Chondrocyte (in vitro differentiated cells): ENCODE results near the gene KLHL28. TPM values are rescaled to one million over a fixed set of nuclear protein-coding genes. Genes with fewer than 3 reads are reported as not detected.

ENCODE experiments used
- DNase-seq: peaks from one replicate; pipeline ENCODE4 v3.0.0; 2021; ENCODE audit warnings: mixed read lengths, low spot score
- H3K27ac Mint-ChIP-seq: one replicate; pipeline ENCODE4 v1.8.0; 2021; ENCODE audit warnings: mild to moderate bottlenecking, moderate library complexity, mixed read lengths; ENCODE audit not compliant: unreplicated experiment
- H3K27me3 Mint-ChIP-seq: 2 replicates; pipeline ENCODE4 v1.8.0; 2021; ENCODE audit warnings: low read depth, mixed read lengths
- H3K36me3 Mint-ChIP-seq: 2 replicates; pipeline ENCODE4 v1.8.0; 2021; ENCODE audit warnings: low read depth, mixed read lengths
- H3K4me1 Mint-ChIP-seq: 2 replicates; pipeline ENCODE4 v1.8.0; 2021; ENCODE audit warnings: low read depth, mild to moderate bottlenecking, mixed read lengths
- H3K4me3 Mint-ChIP-seq: one replicate; pipeline ENCODE4 v1.8.0; 2021; ENCODE audit warnings: mild to moderate bottlenecking, moderate library complexity, mixed read lengths; ENCODE audit not compliant: unreplicated experiment
- H3K9me3 Mint-ChIP-seq: 2 replicates; pipeline ENCODE4 v1.8.0; 2021; ENCODE audit warnings: low read depth, mixed read lengths
- CTCF ChIP-seq: fragments of 200-600 bp; sonication (generic); IDR thresholded peaks from 2 replicates; pipeline ENCODE4 v1.5.0; 2021; ENCODE audit warnings: antibody characterized with exemption, mild to moderate bottlenecking, moderate library complexity
- long read RNA-seq: library from polyadenylated mRNA; stranded (forward); transcript quantifications from one replicate; pipeline ENCODE4 v2.0.0, GENCODE V29; 2021
- total RNA-seq: library from RNA; stranded (reverse); gene quantifications from 3 replicates; pipeline ENCODE4 v1.2.1, GENCODE V29; 2021

KLHL28 gene
- 20.5 to 24.2 TPM (median 23.2 TPM) in 3 replicates for total RNA-seq
- long read RNA-seq, full-length matches to known transcripts: 4 of 9 reads
- long read RNA-seq, partial matches to known transcripts: 1 of 9 reads
- long read RNA-seq, other reads (novel, unspliced or antisense): 4 of 9 reads

GRCh38 chr14:44961554-44962333 lies at the start of gene KLHL28, which contains the start of gene TOGARAM1:
Gene KLHL28 (minus strand): TSS chr14:44961947. CDS start chr14:44945928, 16,019 bp downstream.
Gene TOGARAM1 (plus strand): TSS chr14:44962190. CDS start chr14:44962422, 232 bp downstream.
- H3K4me1 Mint-ChIP-seq: peaks cover 49% of the 10 kb centered on the region
- no peak within 1 kb of the TSS for H3K4me3 Mint-ChIP-seq
- H3K36me3 Mint-ChIP-seq: no peaks in the 10 kb centered on the region
- H3K27ac Mint-ChIP-seq: no peak within 1 kb of the TSS
- no peaks in the 10 kb centered on the region for H3K27me3 Mint-ChIP-seq
- H3K9me3 Mint-ChIP-seq: no peaks in the 10 kb centered on the region
- TF ChIP-seq CTCF: no peak
- peak; percentile 95 for DNase-seq

- TF ChIP-seq CTCF: no peak
- H3K27ac Mint-ChIP-seq: no peak overlapping the region
- H3K9me3 Mint-ChIP-seq: no peaks in the 10 kb centered on the region
- no peaks in the 10 kb centered on the region for H3K27me3 Mint-ChIP-seq
- H3K36me3 Mint-ChIP-seq: peaks cover 21% of the 10 kb centered on the region
- no peaks in the 10 kb centered on the region for H3K4me1 Mint-ChIP-seq
- no peak overlapping the region for H3K4me3 Mint-ChIP-seq
- DNase-seq: no peak
These were observed 42.2 kb upstream of the KLHL28 start for GRCh38 chr14:45003924-45004323.

- peaks cover 4% of the 10 kb centered on the region for H3K4me1 Mint-ChIP-seq
- TF ChIP-seq CTCF: no peak
- H3K27ac Mint-ChIP-seq: peak overlapping the region; percentile 38
- no peaks in the 10 kb centered on the region for H3K9me3 Mint-ChIP-seq
- H3K4me3 Mint-ChIP-seq: no peak overlapping the region
- no peak for DNase-seq
- H3K36me3 Mint-ChIP-seq: peaks cover 17% of the 10 kb centered on the region
- no peaks in the 10 kb centered on the region for H3K27me3 Mint-ChIP-seq
These were observed 34.1 kb upstream of the KLHL28 start for GRCh38 chr14:44995770-44996294.

GRCh38 chr14:44995196-44995595 lies 33.4 kb upstream of the KLHL28 start:
- Mint-ChIP-seq H3K36me3 (peaks cover 12% of the 10 kb centered on the region), H3K27me3 (no peaks in the 10 kb centered on the region), H3K4me1 (peaks cover 4% of the 10 kb centered on the region), H3K27ac (no peak overlapping the region), H3K9me3 (no peaks in the 10 kb centered on the region), H3K4me3 (no peak overlapping the region)
- no peak for DNase-seq
- TF ChIP-seq CTCF: no peak

- H3K4me1 Mint-ChIP-seq: peaks cover 3% of the 10 kb centered on the region
- no peaks in the 10 kb centered on the region for H3K36me3 Mint-ChIP-seq
- TF ChIP-seq CTCF: no peak
- H3K4me3 Mint-ChIP-seq: no peak overlapping the region
- no peak overlapping the region for H3K27ac Mint-ChIP-seq
- no peaks in the 10 kb centered on the region for H3K9me3 Mint-ChIP-seq
- no peak for DNase-seq
- no peaks in the 10 kb centered on the region for H3K27me3 Mint-ChIP-seq
These were observed 28.8 kb upstream of the KLHL28 start for GRCh38 chr14:44990533-44990932.
